Activated naive CD4-positive, alpha-beta T cell treated with anti-CD3 and anti-CD28 coated beads, Interleukin-2, amount 50 U/mL, for 24 hours (primary cell): ENCODE results near the gene OCEL1.
A peak's percentile ranks its signal among the peaks of the same experiment; 100 is the strongest.

Experiments used
- H3K27ac Mint-ChIP-seq: one replicate; pipeline ENCODE4 v1.8.0; 2021; ENCODE audit warnings: mild to moderate bottlenecking, mixed read lengths
- H3K27me3 Mint-ChIP-seq: one replicate; pipeline ENCODE4 v1.8.0; 2021; ENCODE audit warnings: mixed read lengths
- H3K36me3 Mint-ChIP-seq: one replicate; pipeline ENCODE4 v1.8.0; 2021; ENCODE audit warnings: mixed read lengths
- H3K4me1 Mint-ChIP-seq: one replicate; pipeline ENCODE4 v1.8.0; 2021; ENCODE audit warnings: mixed read lengths
- H3K4me3 Mint-ChIP-seq: one replicate; pipeline ENCODE4 v1.8.0; 2021; ENCODE audit warnings: mild to moderate bottlenecking, mixed read lengths
- H3K9me3 Mint-ChIP-seq: one replicate; pipeline ENCODE4 v1.8.0; 2021; ENCODE audit warnings: mixed read lengths

OCEL1 gene

GRCh38 chr19:17202713-17203112 lies 23.3 kb upstream of the OCEL1 start:
- Mint-ChIP-seq H3K27ac (no peak overlapping the region), H3K9me3 (no peaks in the 10 kb centered on the region), H3K27me3 (no peaks in the 10 kb centered on the region), H3K4me3 (no peak overlapping the region), H3K4me1 (no peaks in the 10 kb centered on the region), H3K36me3 (peaks cover 18% of the 10 kb centered on the region)

GRCh38 chr19:17205237-17206140 lies 20.5 kb upstream of the OCEL1 start:
- Mint-ChIP-seq H3K9me3 (no peaks in the 10 kb centered on the region), H3K27me3 (no peaks in the 10 kb centered on the region), H3K4me3 (no peak overlapping the region), H3K36me3 (peaks cover 15% of the 10 kb centered on the region), H3K4me1 (peaks cover 6% of the 10 kb centered on the region), H3K27ac (no peak overlapping the region)

GRCh38 chr19:17206736-17207581 lies 19.1 kb upstream of the OCEL1 start:
- Mint-ChIP-seq H3K27me3 (no peaks in the 10 kb centered on the region), H3K27ac (no peak overlapping the region), H3K4me3 (no peak overlapping the region), H3K9me3 (no peaks in the 10 kb centered on the region), H3K4me1 (peaks cover 6% of the 10 kb centered on the region), H3K36me3 (peaks cover 14% of the 10 kb centered on the region)

- Mint-ChIP-seq H3K4me3 (no peak overlapping the region), H3K4me1 (peaks cover 7% of the 10 kb centered on the region), H3K27ac (peak overlapping the region; percentile 77), H3K27me3 (no peaks in the 10 kb centered on the region), H3K9me3 (no peaks in the 10 kb centered on the region), H3K36me3 (peaks cover 9% of the 10 kb centered on the region)
These were observed 16.6 kb upstream of the OCEL1 start for GRCh38 chr19:17209126-17210036.

GRCh38 chr19:17210296-17210695 lies 15.7 kb upstream of the OCEL1 start:
- Mint-ChIP-seq H3K4me1 (peaks cover 14% of the 10 kb centered on the region), H3K4me3 (no peak overlapping the region), H3K27ac (no peak overlapping the region), H3K36me3 (peaks cover 12% of the 10 kb centered on the region), H3K27me3 (no peaks in the 10 kb centered on the region), H3K9me3 (no peaks in the 10 kb centered on the region)

GRCh38 chr19:17211547-17212446 lies 14.2 kb upstream of the OCEL1 start:
- Mint-ChIP-seq H3K36me3 (peaks cover 12% of the 10 kb centered on the region), H3K9me3 (no peaks in the 10 kb centered on the region), H3K27ac (no peak overlapping the region), H3K4me3 (no peak overlapping the region), H3K27me3 (no peaks in the 10 kb centered on the region), H3K4me1 (peaks cover 14% of the 10 kb centered on the region)

- peak overlapping the region; percentile 51 for H3K27ac Mint-ChIP-seq
- H3K27me3 Mint-ChIP-seq = no peaks in the 10 kb centered on the region
- no peak overlapping the region for H3K4me3 Mint-ChIP-seq
- no peaks in the 10 kb centered on the region for H3K9me3 Mint-ChIP-seq
- H3K4me1 Mint-ChIP-seq = peaks cover 14% of the 10 kb centered on the region
- H3K36me3 Mint-ChIP-seq = peaks cover 13% of the 10 kb centered on the region
These were observed 12.7 kb upstream of the OCEL1 start for GRCh38 chr19:17213334-17213733.

- H3K9me3 Mint-ChIP-seq = no peaks in the 10 kb centered on the region
- H3K4me1 Mint-ChIP-seq = peaks cover 15% of the 10 kb centered on the region
- H3K27me3 Mint-ChIP-seq = no peaks in the 10 kb centered on the region
- H3K27ac Mint-ChIP-seq = peak overlapping the region; percentile 99
- peaks cover 14% of the 10 kb centered on the region for H3K36me3 Mint-ChIP-seq
- H3K4me3 Mint-ChIP-seq = peak overlapping the region; percentile 95
These were observed 11.4 kb upstream of the OCEL1 start for GRCh38 chr19:17214508-17215126.

- H3K36me3 Mint-ChIP-seq = peaks cover 14% of the 10 kb centered on the region
- peaks cover 15% of the 10 kb centered on the region for H3K4me1 Mint-ChIP-seq
- no peaks in the 10 kb centered on the region for H3K27me3 Mint-ChIP-seq
- peak within 1 kb of the TSS; percentile 95 for H3K4me3 Mint-ChIP-seq
- H3K27ac Mint-ChIP-seq = peak within 1 kb of the TSS; percentile 99
- no peaks in the 10 kb centered on the region for H3K9me3 Mint-ChIP-seq
These were observed 10.7 kb upstream of the OCEL1 start, which contains the start of gene USE1 for GRCh38 chr19:17215127-17215971. Gene USE1, plus strand, starts transcription at chr19:17215357. Its CDS starts 49 bp downstream, at chr19:17215406.

- Mint-ChIP-seq H3K27me3 (no peaks in the 10 kb centered on the region), H3K4me1 (peaks cover 15% of the 10 kb centered on the region), H3K4me3 (peak overlapping the region; percentile 95), H3K27ac (peak overlapping the region; percentile 65), H3K9me3 (no peaks in the 10 kb centered on the region), H3K36me3 (peaks cover 14% of the 10 kb centered on the region)
These were observed 9.9 kb upstream of the OCEL1 start for GRCh38 chr19:17216058-17216670.

- H3K9me3 Mint-ChIP-seq = no peaks in the 10 kb centered on the region
- H3K27ac Mint-ChIP-seq = no peak overlapping the region
- H3K4me1 Mint-ChIP-seq = peaks cover 15% of the 10 kb centered on the region
- H3K27me3 Mint-ChIP-seq = no peaks in the 10 kb centered on the region
- H3K36me3 Mint-ChIP-seq = peaks cover 12% of the 10 kb centered on the region
- H3K4me3 Mint-ChIP-seq = no peak overlapping the region
These were observed 6.7 kb upstream of the OCEL1 start for GRCh38 chr19:17219286-17219685.

GRCh38 chr19:17220207-17220758 lies 5.7 kb upstream of the OCEL1 start:
- peaks cover 7% of the 10 kb centered on the region for H3K4me1 Mint-ChIP-seq

GRCh38 chr19:17225053-17225452 lies 973 bp upstream of the OCEL1 start:
- Mint-ChIP-seq H3K9me3 (no peaks in the 10 kb centered on the region), H3K4me3 (peak overlapping the region; percentile 36), H3K27ac (no peak overlapping the region), H3K4me1 (peaks cover 4% of the 10 kb centered on the region), H3K36me3 (no peaks in the 10 kb centered on the region), H3K27me3 (no peaks in the 10 kb centered on the region)

More at GRCh38 chr19:17220207-17220758, 5.7 kb upstream of the OCEL1 start:
- Mint-ChIP-seq H3K36me3 (peaks cover 9% of the 10 kb centered on the region), H3K27ac (no peak overlapping the region), H3K27me3 (no peaks in the 10 kb centered on the region), H3K4me3 (no peak overlapping the region), H3K9me3 (no peaks in the 10 kb centered on the region)
